A549 (cell line): ENCODE data around the gene TMED6. TPM values are rescaled to one million over a fixed set of nuclear protein-coding genes. Genes with fewer than 3 reads are reported as not detected.

Experiments used
- ATAC-seq, 2 experiments: fragments of 200-7000 bp in 1 of 2; fragments of >200 bp in 1 of 2; cut with Nextera tagmentation in 1 of 2; cut with Tn5 transposase in 1 of 2; 3 replicates each; pipeline versions ENCODE4 v1.8.0 to v1.9.1; 2018 to 2020; ENCODE audit warnings: mild to moderate bottlenecking in 1 of 2, moderate library complexity in 1 of 2
- CTCF ChIA-PET: fragments of 300-600 bp; sonication (Branson Sonifier 250); formaldehyde crosslinking; extraction: SDS; loops from one replicate; lab custom pipeline; 2021; ENCODE audit warnings: antibody characterized with exemption, inconsistent platforms; lab: Yijun Ruan, JAX
- POLR2A ChIA-PET: fragments of 350-600 bp; formaldehyde crosslinking; extraction: SDS; loops from one replicate; lab custom pipeline; 2021; ENCODE audit warnings: antibody characterized with exemption, inconsistent platforms; lab: Yijun Ruan, JAX
- DNase-seq, 2 experiments: peaks; one replicate each; pipeline versions ENCODE4 v3.0.0 to v3.0.0-alpha.2; 2011 to 2016; ENCODE audit warnings: low read depth in 1 of 2, low spot score in 1 of 2
- FAIRE-seq: peaks from 2 replicates; lab custom pipeline; 2011; peaks lifted over from hg19 to GRCh38; lab: Jason Lieb, UNC
- H3K27ac ChIP-seq, 2 experiments: fragments of >200 bp; sonication (Bioruptor Twin); formaldehyde crosslinking; 3 replicates each; pipeline ENCODE4 v1.5.1; 2016 to 2017
- H3K4me1 ChIP-seq: fragments of >200 bp; sonication (Bioruptor Twin); formaldehyde crosslinking; 3 replicates; pipeline ENCODE4 v1.6.1; 2016
- H3K4me2 ChIP-seq: fragments of >200 bp; sonication (Bioruptor Twin); formaldehyde crosslinking; 3 replicates; pipeline ENCODE4 v1.6.1; 2016
- H3K4me3 ChIP-seq: fragments of >200 bp; sonication (Bioruptor Twin); formaldehyde crosslinking; 3 replicates; pipeline ENCODE4 v1.5.1; 2016
- H3K9me3 ChIP-seq: fragments of >200 bp; sonication (Bioruptor Twin); formaldehyde crosslinking; 3 replicates; pipeline ENCODE4 v1.6.1; 2016
- BHLHE40 ChIP-seq: IDR thresholded peaks from 2 replicates; pipeline ENCODE4 v1.6.1; 2012; ENCODE audit warnings: low read depth, low read length, inconsistent platforms
- CBX8 ChIP-seq: fragments of 200-600 bp; sonication (generic); IDR thresholded peaks from 2 replicates; pipeline ENCODE4 v1.6.1; 2016
- CEBPB ChIP-seq, 2 experiments: fragments of >200 bp in 1 of 2; sonication (Bioruptor Twin) in 1 of 2; formaldehyde crosslinking in 1 of 2; IDR thresholded peaks; 2 replicates each; pipeline ENCODE4 v1.6.1; 2012 to 2016
- CHD2 ChIP-seq: fragments of 150-350 bp; IDR thresholded peaks from 2 replicates; pipeline ENCODE4 v1.6.1; 2014; ENCODE audit warnings: low read length; ENCODE audit not compliant: partially characterized antibody
- EHMT2 ChIP-seq: fragments of 200-600 bp; sonication (generic); IDR thresholded peaks from 2 replicates; pipeline ENCODE4 v1.6.1; 2016; ENCODE audit warnings: antibody characterized with exemption, low read depth, mild to moderate bottlenecking, moderate library complexity
- ESRRA ChIP-seq: fragments of 150-350 bp; IDR thresholded peaks from 2 replicates; pipeline ENCODE4 v1.6.1; 2014; ENCODE audit warnings: mild to moderate bottlenecking, low read length, borderline replicate concordance
- FOSL2 ChIP-seq, 2 experiments: fragments of 450-650 bp in 1 of 2; fragments of >200 bp in 1 of 2; sonication (Bioruptor Twin) in 1 of 2; formaldehyde crosslinking; IDR thresholded peaks; 2 replicates each; pipeline versions ENCODE4 v1.5.0 to v1.6.1; 2016 to 2020; ENCODE audit warnings: mild to moderate bottlenecking in 1 of 2, moderate library complexity in 1 of 2
- GATA3 ChIP-seq: IDR thresholded peaks from 2 replicates; pipeline ENCODE4 v1.6.1; 2012; ENCODE audit warnings: borderline replicate concordance
- HDAC2 ChIP-seq: fragments of 200-600 bp; sonication (generic); IDR thresholded peaks from 2 replicates; pipeline ENCODE4 v1.6.1; 2016
- HOXB13 ChIP-seq: fragments of 250-450 bp; sonication (Bioruptor Pico); IDR thresholded peaks from 2 replicates; pipeline ENCODE4 v1.5.0; 2020; ENCODE audit warnings: low read depth, mild to moderate bottlenecking, moderate library complexity
- JUN ChIP-seq, 2 experiments: fragments of >200 bp; sonication (Bioruptor Twin); formaldehyde crosslinking; IDR thresholded peaks; 2 replicates in 1 of 2; 3 replicates in 1 of 2; pipeline ENCODE4 v1.6.1; 2016 to 2017
- JUNB ChIP-seq: fragments of >200 bp; sonication (Bioruptor Twin); formaldehyde crosslinking; IDR thresholded peaks from 2 replicates; pipeline ENCODE4 v1.6.1; 2016
- KDM5A ChIP-seq: fragments of 200-600 bp; sonication (generic); IDR thresholded peaks from 2 replicates; pipeline ENCODE4 v1.6.1; 2016; ENCODE audit warnings: antibody characterized with exemption, mild to moderate bottlenecking
- MAFK ChIP-seq: fragments of 450-650 bp; IDR thresholded peaks from 2 replicates; pipeline ENCODE4 v1.6.1; 2014; ENCODE audit not compliant: partially characterized antibody
- NFE2L2 ChIP-seq: fragments of 150-350 bp; conservative IDR thresholded peaks from 2 replicates; pipeline ENCODE4 v1.6.1; 2014; ENCODE audit warnings: low read length
- PHF8 ChIP-seq: fragments of 200-600 bp; sonication (generic); IDR thresholded peaks from 2 replicates; pipeline ENCODE4 v1.6.1; 2016; ENCODE audit warnings: low read depth, mild to moderate bottlenecking, antibody characterized with exemption, moderate library complexity, borderline replicate concordance
- POLR2A ChIP-seq: IDR thresholded peaks from 2 replicates; pipeline ENCODE4 v1.6.1; 2012; ENCODE audit warnings: mild to moderate bottlenecking, low read length
- RAD21 ChIP-seq, 2 experiments: fragments of >200 bp in 1 of 2; sonication (Bioruptor Twin) in 1 of 2; formaldehyde crosslinking in 1 of 2; IDR thresholded peaks in 1 of 2; conservative IDR thresholded peaks in 1 of 2; 2 replicates in 1 of 2; 3 replicates in 1 of 2; pipeline ENCODE4 v1.6.1; 2012 to 2018; ENCODE audit warnings: inconsistent platforms in 1 of 2
- RARB ChIP-seq: fragments of 250-450 bp; sonication (Bioruptor Pico); IDR thresholded peaks from 2 replicates; pipeline ENCODE4 v1.8.0; 2021; ENCODE audit warnings: mild to moderate bottlenecking, moderate library complexity
- SREBF2 ChIP-seq: fragments of 450-650 bp; IDR thresholded peaks from 2 replicates; pipeline ENCODE4 v1.6.1; 2014; ENCODE audit warnings: mild to moderate bottlenecking, moderate library complexity
- TFCP2L1 ChIP-seq: fragments of 250-450 bp; sonication (Bioruptor Pico); IDR thresholded peaks from 2 replicates; pipeline ENCODE4 v1.5.0; 2021; ENCODE audit warnings: mild to moderate bottlenecking
- ZNF302 ChIP-seq: fragments of 250-450 bp; sonication (Bioruptor Pico); IDR thresholded peaks from 2 replicates; pipeline ENCODE4 v1.9.0; 2021; ENCODE audit warnings: inconsistent platforms, mild to moderate bottlenecking, moderate library complexity
- WGBS: methylation state at CpG from one replicate; pipeline ENCODE4 v1.1.6; 2017; ENCODE audit errors: missing lambda C conversion rate; 5-methylcytosine and 5-hydroxymethylcytosine counted together
- polyA plus RNA-seq, 4 experiments: library from polyadenylated mRNA; depleted of rRNA in 3 of 4; stranded (reverse); fragments of >200 nt; fragmentation: RNase III in 1 of 4; extraction: RNeasy Plus Mini Kit Qiagen cat#74134 plus additional on column Dnase treatment in 1 of 4; gene quantifications; 2 replicates in 3 of 4; 3 replicates in 1 of 4; pipeline ENCODE4 v1.2.3, GENCODE V29; 2011 to 2017
- TF ChIP-seq, protein P1 (sequence below): fragments of >200 bp; sonication (Bioruptor Twin); formaldehyde crosslinking; IDR thresholded peaks from 3 replicates; pipeline ENCODE4 v1.5.1; 2016
- TF ChIP-seq, protein P2 (sequence below): fragments of 450-650 bp; IDR thresholded peaks from 2 replicates; pipeline ENCODE4 v1.6.1; 2014; ENCODE audit warnings: antibody characterized with exemption
- TF ChIP-seq, protein P3 (sequence below): IDR thresholded peaks from 2 replicates; pipeline ENCODE4 v1.6.1; 2012
- TF ChIP-seq, protein P4 (sequence below): fragments of 200-600 bp; sonication (generic); IDR thresholded peaks from 2 replicates; pipeline ENCODE4 v1.6.1; 2016; ENCODE audit warnings: antibody characterized with exemption, mild to moderate bottlenecking, moderate library complexity
- TF ChIP-seq, protein P5 (sequence below): IDR thresholded peaks from 2 replicates; pipeline ENCODE4 v1.6.1; 2012; ENCODE audit warnings: low read depth, borderline replicate concordance

Gene TMED6
- polyA plus RNA-seq, 2 of the 4 experiments (the other 2 are of a cell fraction) = 0.19 TPM; not detected in 1

DNA sequence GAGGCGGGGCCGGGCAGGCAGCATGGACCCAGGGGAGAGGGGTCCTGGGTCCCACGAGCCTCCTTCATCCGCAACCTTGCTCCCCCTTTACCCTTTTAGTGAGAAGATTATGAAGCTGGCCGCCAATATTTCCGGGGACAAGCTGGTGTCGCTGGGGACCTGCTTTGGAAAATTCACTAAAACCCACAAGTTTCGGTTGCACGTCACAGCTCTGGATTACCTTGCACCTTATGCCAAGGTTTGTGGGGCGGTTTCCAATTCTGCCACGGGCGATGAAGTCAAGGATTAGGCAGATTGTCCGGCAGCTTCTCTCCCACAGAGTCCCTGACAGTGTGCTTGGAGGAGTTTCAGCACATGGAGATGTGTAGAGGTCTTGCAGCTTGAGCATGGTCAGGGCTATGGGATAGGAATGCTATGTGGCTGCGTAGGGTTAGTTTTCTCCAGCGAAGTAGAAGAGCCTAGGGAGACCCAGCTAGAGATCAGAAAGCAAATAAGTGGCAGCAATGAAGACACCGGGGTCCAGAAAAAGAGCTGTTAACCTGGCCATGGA is 11.4 kb downstream of the TMED6 start (continued):
- TF ChIP-seq, protein P1, sequence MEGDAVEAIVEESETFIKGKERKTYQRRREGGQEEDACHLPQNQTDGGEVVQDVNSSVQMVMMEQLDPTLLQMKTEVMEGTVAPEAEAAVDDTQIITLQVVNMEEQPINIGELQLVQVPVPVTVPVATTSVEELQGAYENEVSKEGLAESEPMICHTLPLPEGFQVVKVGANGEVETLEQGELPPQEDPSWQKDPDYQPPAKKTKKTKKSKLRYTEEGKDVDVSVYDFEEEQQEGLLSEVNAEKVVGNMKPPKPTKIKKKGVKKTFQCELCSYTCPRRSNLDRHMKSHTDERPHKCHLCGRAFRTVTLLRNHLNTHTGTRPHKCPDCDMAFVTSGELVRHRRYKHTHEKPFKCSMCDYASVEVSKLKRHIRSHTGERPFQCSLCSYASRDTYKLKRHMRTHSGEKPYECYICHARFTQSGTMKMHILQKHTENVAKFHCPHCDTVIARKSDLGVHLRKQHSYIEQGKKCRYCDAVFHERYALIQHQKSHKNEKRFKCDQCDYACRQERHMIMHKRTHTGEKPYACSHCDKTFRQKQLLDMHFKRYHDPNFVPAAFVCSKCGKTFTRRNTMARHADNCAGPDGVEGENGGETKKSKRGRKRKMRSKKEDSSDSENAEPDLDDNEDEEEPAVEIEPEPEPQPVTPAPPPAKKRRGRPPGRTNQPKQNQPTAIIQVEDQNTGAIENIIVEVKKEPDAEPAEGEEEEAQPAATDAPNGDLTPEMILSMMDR = no peak

DNA sequence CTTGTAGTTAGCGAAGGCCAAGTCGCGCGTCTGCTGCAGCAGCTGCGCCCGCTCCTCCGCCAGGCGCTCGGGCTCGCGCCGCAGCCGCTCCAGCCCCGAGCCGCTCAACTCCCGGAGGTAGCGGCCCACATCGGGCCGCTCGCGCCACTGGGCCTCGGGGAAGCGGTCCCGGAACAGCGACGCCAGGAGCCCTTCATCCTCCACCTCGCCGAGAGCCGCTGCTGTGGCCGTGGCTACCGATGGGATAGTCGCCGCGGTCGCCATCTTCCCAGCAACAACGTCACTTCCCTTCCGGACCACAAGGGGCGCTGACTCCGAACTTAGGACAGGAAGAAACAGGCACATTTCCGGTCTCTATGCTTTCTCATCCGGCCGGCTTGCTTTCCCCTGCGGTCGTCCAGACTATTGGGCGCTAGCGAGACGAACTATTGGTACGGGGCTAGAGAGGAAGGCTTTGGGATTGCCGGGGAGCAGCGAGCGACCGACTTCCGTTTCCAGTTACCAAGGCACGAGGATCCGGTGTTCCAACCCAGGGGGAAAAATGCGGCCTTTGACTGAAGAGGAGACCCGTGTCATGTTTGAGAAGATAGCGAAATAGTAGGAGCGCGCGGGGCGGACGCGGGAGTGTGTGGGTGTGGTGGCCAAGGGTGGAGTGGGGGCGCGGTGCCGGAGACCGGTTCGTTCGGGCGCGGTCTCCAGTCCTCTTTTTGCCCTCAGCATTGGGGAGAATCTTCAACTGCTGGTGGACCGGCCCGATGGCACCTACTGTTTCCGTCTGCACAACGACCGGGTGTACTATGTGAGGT is 12.1 kb downstream of the TMED6 start, which contains the start of the genes COG8 and NIP7:
COG8 (minus strand) TSS at position 276 of the 806 bp plus-strand sequence; CDS start at position 264, 12 bp downstream.
NIP7 (plus strand) TSS at position 484 of the 806 bp plus-strand sequence; CDS start at position 542, 58 bp downstream.
- FAIRE-seq = no peak
- ChIA-PET CTCF (interaction anchor here (0.6 to 5.0 kb wide), 11 partner anchors 8 to 188 kb away, joined by 3 to 44 read pairs (median 3); partner anchors contain the start of gene PDF), POLR2A (interaction anchor here (0.6 kb wide), 1 partner anchor 157 kb away, joined by 3 read pairs; no protein-coding TSS in a partner anchor)
- Histone ChIP-seq H3K4me1 (peaks cover 19% of the 10 kb centered on the region; the same call in 2 of the 3 replicates), H3K4me2 (peak within 1 kb of the TSS; percentile 91), H3K4me3 (peak within 1 kb of the TSS; percentile 74), H3K27ac (peak within 1 kb of the TSS; percentile 85 to 94), H3K9me3 (no peaks in the 10 kb centered on the region)
- WGBS = under 1% methylated on average over 54 of the region's 77 CpGs
- peak; percentile 98 to 99 for ATAC-seq
- DNase-seq = peak; percentile 94 to 99
- TF ChIP-seq KDM5A (peak; percentile 87), CBX8 (no peak), CHD2 (no peak), CEBPB (IDR thresholded peaks at IDR 0.05) (peak in 1 of 2 experiments; percentile 32; a peak in 1 of 4 replicates), RAD21 (conservative IDR thresholded peaks at IDR 0.05 in 1 of 2, IDR thresholded peaks at IDR 0.05 in 1 of 2) (0 out of 5 replicates have a peak, but pooled peaks of 1 of the 2 experiments have one; percentile 17), MAFK (no peak), FOSL2 (IDR thresholded peaks at IDR 0.05) (no peak), FOSL2 (CRISPR knock-in tag; IDR thresholded peaks at IDR 0.05) (no peak), POLR2A (peak; percentile 84), TFCP2L1 (no peak), PHF8 (peak; percentile 69; the same call in 1 of the 2 replicates), ESRRA (no peak), JUN (IDR thresholded peaks at IDR 0.05) (peak; percentile 90 to 93), GATA3 (no peak; the same call in 1 of the 2 replicates), RARB (CRISPR knock-in tag) (no peak), JUNB (no peak), BHLHE40 (0 out of 2 replicates have a peak, but pooled peaks have one; percentile 5), ZNF302 (CRISPR knock-in tag) (no peak), HDAC2 (no peak), SREBF2 (no peak), HOXB13 (CRISPR knock-in tag) (no peak), EHMT2 (no peak), NFE2L2 (no peak)
- TF ChIP-seq, protein P2, sequence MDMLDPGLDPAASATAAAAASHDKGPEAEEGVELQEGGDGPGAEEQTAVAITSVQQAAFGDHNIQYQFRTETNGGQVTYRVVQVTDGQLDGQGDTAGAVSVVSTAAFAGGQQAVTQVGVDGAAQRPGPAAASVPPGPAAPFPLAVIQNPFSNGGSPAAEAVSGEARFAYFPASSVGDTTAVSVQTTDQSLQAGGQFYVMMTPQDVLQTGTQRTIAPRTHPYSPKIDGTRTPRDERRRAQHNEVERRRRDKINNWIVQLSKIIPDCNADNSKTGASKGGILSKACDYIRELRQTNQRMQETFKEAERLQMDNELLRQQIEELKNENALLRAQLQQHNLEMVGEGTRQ = no peak
- TF ChIP-seq, protein P3, sequence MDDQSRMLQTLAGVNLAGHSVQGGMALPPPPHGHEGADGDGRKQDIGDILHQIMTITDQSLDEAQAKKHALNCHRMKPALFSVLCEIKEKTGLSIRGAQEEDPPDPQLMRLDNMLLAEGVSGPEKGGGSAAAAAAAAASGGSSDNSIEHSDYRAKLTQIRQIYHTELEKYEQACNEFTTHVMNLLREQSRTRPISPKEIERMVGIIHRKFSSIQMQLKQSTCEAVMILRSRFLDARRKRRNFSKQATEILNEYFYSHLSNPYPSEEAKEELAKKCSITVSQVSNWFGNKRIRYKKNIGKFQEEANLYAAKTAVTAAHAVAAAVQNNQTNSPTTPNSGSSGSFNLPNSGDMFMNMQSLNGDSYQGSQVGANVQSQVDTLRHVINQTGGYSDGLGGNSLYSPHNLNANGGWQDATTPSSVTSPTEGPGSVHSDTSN = no peak; the same call in 1 of the 2 replicates
- TF ChIP-seq, protein P4, sequence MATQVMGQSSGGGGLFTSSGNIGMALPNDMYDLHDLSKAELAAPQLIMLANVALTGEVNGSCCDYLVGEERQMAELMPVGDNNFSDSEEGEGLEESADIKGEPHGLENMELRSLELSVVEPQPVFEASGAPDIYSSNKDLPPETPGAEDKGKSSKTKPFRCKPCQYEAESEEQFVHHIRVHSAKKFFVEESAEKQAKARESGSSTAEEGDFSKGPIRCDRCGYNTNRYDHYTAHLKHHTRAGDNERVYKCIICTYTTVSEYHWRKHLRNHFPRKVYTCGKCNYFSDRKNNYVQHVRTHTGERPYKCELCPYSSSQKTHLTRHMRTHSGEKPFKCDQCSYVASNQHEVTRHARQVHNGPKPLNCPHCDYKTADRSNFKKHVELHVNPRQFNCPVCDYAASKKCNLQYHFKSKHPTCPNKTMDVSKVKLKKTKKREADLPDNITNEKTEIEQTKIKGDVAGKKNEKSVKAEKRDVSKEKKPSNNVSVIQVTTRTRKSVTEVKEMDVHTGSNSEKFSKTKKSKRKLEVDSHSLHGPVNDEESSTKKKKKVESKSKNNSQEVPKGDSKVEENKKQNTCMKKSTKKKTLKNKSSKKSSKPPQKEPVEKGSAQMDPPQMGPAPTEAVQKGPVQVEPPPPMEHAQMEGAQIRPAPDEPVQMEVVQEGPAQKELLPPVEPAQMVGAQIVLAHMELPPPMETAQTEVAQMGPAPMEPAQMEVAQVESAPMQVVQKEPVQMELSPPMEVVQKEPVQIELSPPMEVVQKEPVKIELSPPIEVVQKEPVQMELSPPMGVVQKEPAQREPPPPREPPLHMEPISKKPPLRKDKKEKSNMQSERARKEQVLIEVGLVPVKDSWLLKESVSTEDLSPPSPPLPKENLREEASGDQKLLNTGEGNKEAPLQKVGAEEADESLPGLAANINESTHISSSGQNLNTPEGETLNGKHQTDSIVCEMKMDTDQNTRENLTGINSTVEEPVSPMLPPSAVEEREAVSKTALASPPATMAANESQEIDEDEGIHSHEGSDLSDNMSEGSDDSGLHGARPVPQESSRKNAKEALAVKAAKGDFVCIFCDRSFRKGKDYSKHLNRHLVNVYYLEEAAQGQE = no peak
- TF ChIP-seq, protein P5, sequence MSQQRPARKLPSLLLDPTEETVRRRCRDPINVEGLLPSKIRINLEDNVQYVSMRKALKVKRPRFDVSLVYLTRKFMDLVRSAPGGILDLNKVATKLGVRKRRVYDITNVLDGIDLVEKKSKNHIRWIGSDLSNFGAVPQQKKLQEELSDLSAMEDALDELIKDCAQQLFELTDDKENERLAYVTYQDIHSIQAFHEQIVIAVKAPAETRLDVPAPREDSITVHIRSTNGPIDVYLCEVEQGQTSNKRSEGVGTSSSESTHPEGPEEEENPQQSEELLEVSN = peak; percentile 76; the same call in 1 of the 2 replicates
